Measurements from ENCODE around the gene RAB3IL1. TPM values are rescaled to one million over a fixed set of nuclear protein-coding genes. Genes with fewer than 3 reads are reported as not detected.
A peak's percentile ranks its signal among the peaks of the same experiment; 100 is the strongest.
"Not testable (repeated sequence)": the region's sequence is repeated elsewhere in the genome, so short reads cannot be mapped to it uniquely, and the experiment has no call there.

RAB3IL1 gene
- total RNA-seq = 10.8 TPM
- long read RNA-seq, transcript RAB3IL1-202 (10 exons, 2,284 nt) = major isoform, 24 of 33 reads
- long read RNA-seq, partial matches to known transcripts = 3 of 33 reads
- long read RNA-seq, other reads (novel, unspliced or antisense) = 6 of 33 reads

GRCh38 chr11:61917334-61918109 lies at the start of gene RAB3IL1:
Gene RAB3IL1, minus strand, starts transcription at chr11:61917566. Its CDS starts 199 bp downstream, at chr11:61917367.
- DNase-seq = peak; percentile 84
- intact Hi-C loops (cut with DNase I) = no loop called here
- peak; percentile 83 for ATAC-seq (ENCODE audit: poor library complexity)

- intact Hi-C loops (cut with DNase I) = no loop called here
These were observed 49.4 kb upstream of the RAB3IL1 start for GRCh38 chr11:61966734-61967115.

GRCh38 chr11:61964666-61965271 lies 47.4 kb upstream of the RAB3IL1 start:
- ATAC-seq (ENCODE audit: poor library complexity); DNase-seq; intact Hi-C loops (cut with DNase I): not testable (repeated sequence)

More at GRCh38 chr11:61966734-61967115, 49.4 kb upstream of the RAB3IL1 start:
- DNase-seq = no peak
- ATAC-seq (ENCODE audit: poor library complexity) = no peak

GRCh38 chr11:61964058-61964665 lies 46.8 kb upstream of the RAB3IL1 start:
- intact Hi-C loops (cut with DNase I) = no loop called here
- DNase-seq (no peak), ATAC-seq (ENCODE audit: poor library complexity) (no peak)

- intact Hi-C loops (cut with DNase I) = no loop called here
- ATAC-seq (ENCODE audit: poor library complexity) = no peak
- peak; percentile 33 for DNase-seq
These were observed 46.1 kb upstream of the RAB3IL1 start for GRCh38 chr11:61963282-61964057.

- DNase-seq (no peak), ATAC-seq (ENCODE audit: poor library complexity) (no peak)
- intact Hi-C loops (cut with DNase I) = no loop called here
These were observed 45.6 kb upstream of the RAB3IL1 start for GRCh38 chr11:61963016-61963281.

GRCh38 chr11:61962213-61963015 lies 45.0 kb upstream of the RAB3IL1 start:
- ATAC-seq (ENCODE audit: poor library complexity) (no peak), DNase-seq (no peak)
- intact Hi-C loops (cut with DNase I) = no loop called here

GRCh38 chr11:61961570-61962212 lies 44.3 kb upstream of the RAB3IL1 start:
- ATAC-seq (ENCODE audit: poor library complexity) = peak; percentile 73
- peak; percentile 87 for DNase-seq
- intact Hi-C loops (cut with DNase I) = no loop called here

GRCh38 chr11:61960532-61960931 lies 43.2 kb upstream of the RAB3IL1 start:
- intact Hi-C loops (cut with DNase I) = no loop called here
- DNase-seq (peak; percentile 26), ATAC-seq (ENCODE audit: poor library complexity) (no peak)

GRCh38 chr11:61959678-61960077 lies 42.3 kb upstream of the RAB3IL1 start:
- intact Hi-C loops (cut with DNase I) = loop anchor here (5.0 kb wide), 1 partner anchor 147 kb away; no protein-coding TSS in a partner anchor
- ATAC-seq (ENCODE audit: poor library complexity) = no peak
- DNase-seq = no peak

- DNase-seq (no peak), ATAC-seq (ENCODE audit: poor library complexity) (no peak)
- intact Hi-C loops (cut with DNase I) = loop anchor here (5.0 kb wide), 1 partner anchor 147 kb away; no protein-coding TSS in a partner anchor
These were observed 41.7 kb upstream of the RAB3IL1 start for GRCh38 chr11:61959114-61959513.

GRCh38 chr11:61958590-61958989 lies 41.2 kb upstream of the RAB3IL1 start:
- DNase-seq (no peak), ATAC-seq (ENCODE audit: poor library complexity) (no peak)
- intact Hi-C loops (cut with DNase I) = loop anchor here (5.0 kb wide), 1 partner anchor 146 kb away; no protein-coding TSS in a partner anchor

- no peak for DNase-seq
- intact Hi-C loops (cut with DNase I) = loop anchor here (5.0 kb wide), 1 partner anchor 145 kb away; no protein-coding TSS in a partner anchor
These were observed 39.8 kb upstream of the RAB3IL1 start for GRCh38 chr11:61957021-61957770.

GRCh38 chr11:61956191-61957020 lies 39.0 kb upstream of the RAB3IL1 start:
- intact Hi-C loops (cut with DNase I) = loop anchor here (5.0 kb wide), 1 partner anchor 144 kb away; no protein-coding TSS in a partner anchor
- no peak for ATAC-seq (ENCODE audit: poor library complexity)
- DNase-seq = no peak

More at GRCh38 chr11:61957021-61957770, 39.8 kb upstream of the RAB3IL1 start:
- no peak for ATAC-seq (ENCODE audit: poor library complexity)

- DNase-seq (peak; percentile 59), ATAC-seq (ENCODE audit: poor library complexity) (peak; percentile 50)
- intact Hi-C loops (cut with DNase I) = loop anchor here (5.0 kb wide), 1 partner anchor 143 kb away; no protein-coding TSS in a partner anchor
These were observed 38.2 kb upstream of the RAB3IL1 start for GRCh38 chr11:61955422-61956135.

Data from Right ventricle myocardium superior (tissue), 1 donor.